ENCODE data around the gene GRAP2.

GRAP2 gene

GRCh38 chr22:40009951-40010671 lies 109.2 kb downstream of the GRAP2 start:
- DNase-seq (ENCODE audit: low read depth in 4 of 4, low spot score in 1 of 4) = no peak

GRCh38 chr22:40010746-40011145 lies 109.9 kb downstream of the GRAP2 start:
- DNase-seq (ENCODE audit: low read depth in 4 of 4, low spot score in 1 of 4) = no peak

- no peak for DNase-seq (ENCODE audit: low read depth in 4 of 4, low spot score in 1 of 4)
These were observed 113.9 kb downstream of the GRAP2 start for GRCh38 chr22:40014667-40015248.

GRCh38 chr22:40015358-40015976 lies 114.6 kb downstream of the GRAP2 start:
- no peak for DNase-seq (ENCODE audit: low read depth in 4 of 4, low spot score in 1 of 4)

GRCh38 chr22:40018051-40018450 lies 117.2 kb downstream of the GRAP2 start:
- no peak for DNase-seq (ENCODE audit: low read depth in 4 of 4, low spot score in 1 of 4)

GRCh38 chr22:40019100-40019499 lies 118.2 kb downstream of the GRAP2 start:
- no peak for DNase-seq (ENCODE audit: low read depth in 4 of 4, low spot score in 1 of 4)

GRCh38 chr22:40020956-40021355 lies 120.1 kb downstream of the GRAP2 start:
- DNase-seq (ENCODE audit: low read depth in 4 of 4, low spot score in 1 of 4) = no peak

GRCh38 chr22:40021401-40022000 lies 120.6 kb downstream of the GRAP2 start:
- DNase-seq (ENCODE audit: low read depth in 4 of 4, low spot score in 1 of 4) = no peak

GRCh38 chr22:40022536-40023240 lies 121.8 kb downstream of the GRAP2 start:
- DNase-seq (ENCODE audit: low read depth in 4 of 4, low spot score in 1 of 4) = no peak

All from stimulated activated CD4-positive, alpha-beta T cell treated with anti-CD3 and anti-CD28 coated beads, Interleukin-1b, Interleukin-23, amount 100 ng/mL, for 24 hours (primary cell).